Measurements from ENCODE around the gene POLD3. TPM values are rescaled to one million over a fixed set of nuclear protein-coding genes. Genes with fewer than 3 reads are reported as not detected.

POLD3 gene
- total RNA-seq, 1 experiment from 2014 or later = 28.4 TPM

DNA sequence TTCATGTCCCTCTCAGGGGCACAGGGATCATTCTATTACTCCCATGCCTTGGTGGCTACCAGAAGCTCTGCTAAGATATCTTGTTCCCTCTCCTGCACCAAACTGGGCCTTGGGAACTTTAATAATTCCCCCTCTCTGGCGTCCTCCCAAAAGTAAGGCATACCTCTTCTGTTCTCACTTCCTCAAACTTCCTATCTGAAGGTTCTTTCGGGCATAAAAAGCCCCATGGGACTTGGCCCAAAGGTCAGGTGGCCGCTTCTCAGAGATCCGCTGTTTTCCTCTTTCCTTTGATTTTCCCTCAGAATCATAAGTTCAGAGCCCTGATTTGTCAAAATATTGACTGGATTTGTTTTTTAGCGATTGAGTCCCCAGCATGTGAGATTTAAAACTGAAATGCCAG is 13.0 kb downstream of the POLD3 start:
- H3K27ac ChIP-seq (ENCODE audit: low read length) = no peak overlapping the region
- no peak overlapping the region for H3K4me3 ChIP-seq (ENCODE audit: low read length)
- H3K4me1 ChIP-seq (ENCODE audit: insufficient read depth, low read length) = no peaks in the 10 kb centered on the region
- H3K27me3 ChIP-seq (ENCODE audit: low read length) = no peaks in the 10 kb centered on the region
- CTCF ChIA-PET = no interaction called here
- no TSS peak for BruUV-seq (replicated peaks)
- H3K9ac ChIP-seq (ENCODE audit: low read length) = no peak overlapping the region
- no peak for ATAC-seq
- intact Hi-C loops (cut with micrococcal nuclease) = no loop called here
- TF ChIP-seq EZH2phosphoT487 (IDR thresholded peaks at IDR 0.05; ENCODE audit: borderline replicate concordance, low read length) (no peak), EZH2 (IDR thresholded peaks at IDR 0.05; ENCODE audit: low read length, unreplicated experiment) (no peak)
- TF ChIP-seq, protein P1, sequence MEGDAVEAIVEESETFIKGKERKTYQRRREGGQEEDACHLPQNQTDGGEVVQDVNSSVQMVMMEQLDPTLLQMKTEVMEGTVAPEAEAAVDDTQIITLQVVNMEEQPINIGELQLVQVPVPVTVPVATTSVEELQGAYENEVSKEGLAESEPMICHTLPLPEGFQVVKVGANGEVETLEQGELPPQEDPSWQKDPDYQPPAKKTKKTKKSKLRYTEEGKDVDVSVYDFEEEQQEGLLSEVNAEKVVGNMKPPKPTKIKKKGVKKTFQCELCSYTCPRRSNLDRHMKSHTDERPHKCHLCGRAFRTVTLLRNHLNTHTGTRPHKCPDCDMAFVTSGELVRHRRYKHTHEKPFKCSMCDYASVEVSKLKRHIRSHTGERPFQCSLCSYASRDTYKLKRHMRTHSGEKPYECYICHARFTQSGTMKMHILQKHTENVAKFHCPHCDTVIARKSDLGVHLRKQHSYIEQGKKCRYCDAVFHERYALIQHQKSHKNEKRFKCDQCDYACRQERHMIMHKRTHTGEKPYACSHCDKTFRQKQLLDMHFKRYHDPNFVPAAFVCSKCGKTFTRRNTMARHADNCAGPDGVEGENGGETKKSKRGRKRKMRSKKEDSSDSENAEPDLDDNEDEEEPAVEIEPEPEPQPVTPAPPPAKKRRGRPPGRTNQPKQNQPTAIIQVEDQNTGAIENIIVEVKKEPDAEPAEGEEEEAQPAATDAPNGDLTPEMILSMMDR (conservative IDR thresholded peaks at IDR 0.05; ENCODE audit: low read depth, low read length) = no peak
- no peak for DNase-seq
- no peaks in the 10 kb centered on the region for H3F3A ChIP-seq (ENCODE audit: low read length, unreplicated experiment)
- no peaks in the 10 kb centered on the region for H3K9me3 ChIP-seq (ENCODE audit: low read length)
- POLR2A ChIA-PET (ENCODE audit: unreplicated experiment) = no interaction called here
- no peaks in the 10 kb centered on the region for H3K79me2 ChIP-seq (ENCODE audit: low read length)
- H4K20me1 ChIP-seq (ENCODE audit: low read length) = no peaks in the 10 kb centered on the region
- peaks cover 24% of the 10 kb centered on the region; the same call in 1 of the 2 replicates for H3K36me3 ChIP-seq (ENCODE audit: low read depth, low read length)
- H2AFZ ChIP-seq (ENCODE audit: low read length) = no peak overlapping the region
- no peaks in the 10 kb centered on the region for H3K9me2 ChIP-seq (replicated peaks; ENCODE audit: low read length)
- no peak overlapping the region for H3K4me2 ChIP-seq (ENCODE audit: low read length)

DNA sequence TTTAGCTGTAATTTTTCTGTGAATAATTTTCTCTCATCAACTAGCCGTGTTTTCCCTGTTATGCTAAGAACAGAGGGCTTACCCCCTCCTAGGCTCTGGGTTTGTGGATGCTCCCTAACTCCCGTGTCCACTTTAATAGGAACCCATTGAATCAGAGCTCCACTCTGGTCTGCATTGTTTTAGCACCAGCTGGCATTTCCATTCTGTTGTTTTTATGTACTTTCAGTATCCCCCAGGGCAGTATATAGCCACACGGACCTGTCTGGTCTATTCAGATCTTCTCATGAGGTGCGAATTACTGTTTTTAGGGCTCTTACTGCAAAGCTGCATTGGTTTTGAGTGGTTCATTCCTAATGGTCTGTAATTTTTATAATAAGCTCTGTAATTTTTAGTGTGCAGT is 16.0 kb downstream of the POLD3 start:
- Histone ChIP-seq H3K27me3 (ENCODE audit: low read length) (no peaks in the 10 kb centered on the region), H2AFZ (ENCODE audit: low read length) (no peak overlapping the region), H3K4me3 (ENCODE audit: low read length) (no peak overlapping the region), H3K36me3 (ENCODE audit: low read depth, low read length) (peaks cover 42% of the 10 kb centered on the region; the same call in 1 of the 2 replicates), H3K4me2 (ENCODE audit: low read length) (no peak overlapping the region), H3K9me2 (replicated peaks; ENCODE audit: low read length) (no peaks in the 10 kb centered on the region), H3K9me3 (ENCODE audit: low read length) (no peaks in the 10 kb centered on the region), H3K4me1 (ENCODE audit: insufficient read depth, low read length) (no peaks in the 10 kb centered on the region), H3K9ac (ENCODE audit: low read length) (no peak overlapping the region), H3K79me2 (ENCODE audit: low read length) (no peaks in the 10 kb centered on the region), H3K27ac (ENCODE audit: low read length) (no peak overlapping the region), H4K20me1 (ENCODE audit: low read length) (no peaks in the 10 kb centered on the region), H3F3A (ENCODE audit: low read length, unreplicated experiment) (no peaks in the 10 kb centered on the region)
- no TSS peak for BruUV-seq (replicated peaks)
- intact Hi-C loops (cut with micrococcal nuclease) = no loop called here
- ChIA-PET POLR2A (ENCODE audit: unreplicated experiment) (no interaction called here), CTCF (no interaction called here)
- DNase-seq = no peak
- no peak for TF ChIP-seq EZH2 (IDR thresholded peaks at IDR 0.05; ENCODE audit: low read length, unreplicated experiment)
- TF ChIP-seq EZH2phosphoT487 (IDR thresholded peaks at IDR 0.05; ENCODE audit: borderline replicate concordance, low read length) = no peak
- TF ChIP-seq, protein P1 (conservative IDR thresholded peaks at IDR 0.05; ENCODE audit: low read depth, low read length) = no peak
- ATAC-seq = no peak

DNA sequence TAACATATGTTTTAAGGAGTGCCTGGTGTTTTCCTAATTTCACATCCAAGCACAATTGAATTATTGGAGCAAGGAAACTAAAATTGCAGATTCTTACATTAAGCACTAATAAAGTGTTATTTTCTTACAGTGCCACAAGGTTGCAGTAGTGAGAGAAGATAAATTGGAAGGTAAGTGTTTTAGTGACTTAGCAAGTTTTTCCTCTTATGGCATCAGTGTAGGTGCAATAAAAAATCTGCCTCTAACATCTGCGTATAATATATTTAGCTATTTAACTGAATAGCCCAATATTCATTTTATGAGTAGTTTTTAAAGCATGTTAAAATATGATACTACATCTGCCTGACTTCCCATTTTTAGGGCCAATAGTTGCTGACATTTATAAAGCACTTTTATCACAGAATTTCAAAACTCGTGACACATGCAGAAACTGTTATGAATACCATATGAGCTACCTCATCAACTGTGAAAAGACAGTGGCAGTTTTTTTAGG is 19.0 kb downstream of the POLD3 start:
- TF ChIP-seq EZH2 (IDR thresholded peaks at IDR 0.05; ENCODE audit: low read length, unreplicated experiment) (no peak), EZH2phosphoT487 (IDR thresholded peaks at IDR 0.05; ENCODE audit: borderline replicate concordance, low read length) (no peak)
- TF ChIP-seq, protein P1 (conservative IDR thresholded peaks at IDR 0.05; ENCODE audit: low read depth, low read length) = peak; percentile 76
- no peak overlapping the region for H3K9ac ChIP-seq (ENCODE audit: low read length)
- intact Hi-C loops (cut with micrococcal nuclease) = loop anchor here (5.0 kb wide), 1 partner anchor 116 kb away; no protein-coding TSS in a partner anchor
- no TSS peak for BruUV-seq (replicated peaks)
- DNase-seq (peak; percentile 68), ATAC-seq (peak; percentile 56; the same call in 1 of the 2 replicates)
- no peak overlapping the region for H2AFZ ChIP-seq (ENCODE audit: low read length)
- H3K9me2 ChIP-seq (replicated peaks; ENCODE audit: low read length) = no peaks in the 10 kb centered on the region
- no peaks in the 10 kb centered on the region for H3K79me2 ChIP-seq (ENCODE audit: low read length)
- no peaks in the 10 kb centered on the region for H4K20me1 ChIP-seq (ENCODE audit: low read length)
- POLR2A ChIA-PET (ENCODE audit: unreplicated experiment) = interaction anchor here (0.5 kb wide), 1 partner anchor 115 kb away, joined by 3 read pairs; no protein-coding TSS in a partner anchor
- no peak overlapping the region for H3K4me3 ChIP-seq (ENCODE audit: low read length)
- no peaks in the 10 kb centered on the region for H3F3A ChIP-seq (ENCODE audit: low read length, unreplicated experiment)
- no peaks in the 10 kb centered on the region for H3K27me3 ChIP-seq (ENCODE audit: low read length)
- CTCF ChIA-PET = interaction anchor here (0.6 kb wide), 1 partner anchor 50 kb away, joined by 5 read pairs; no protein-coding TSS in a partner anchor
- no peaks in the 10 kb centered on the region for H3K9me3 ChIP-seq (ENCODE audit: low read length)
- H3K36me3 ChIP-seq (ENCODE audit: low read depth, low read length) = peaks cover 41% of the 10 kb centered on the region
- no peaks in the 10 kb centered on the region for H3K4me1 ChIP-seq (ENCODE audit: insufficient read depth, low read length)
- no peak overlapping the region for H3K27ac ChIP-seq (ENCODE audit: low read length)
- no peak overlapping the region for H3K4me2 ChIP-seq (ENCODE audit: low read length)

All from PC-3 (cell line).